H1 (cell line): ENCODE results near the gene MADD. TPM values are rescaled to one million over a fixed set of nuclear protein-coding genes. Genes with fewer than 3 reads are reported as not detected.

Experiments
- EP300 ChIP-seq, 2 experiments: IDR thresholded peaks; 1 replicate in 1 of 2; 2 replicates in 1 of 2; pipeline ENCODE4 v1.6.1; 2011 to 2012; ENCODE audit warnings: low read depth in 2 of 2, low read length in 2 of 2, mild to moderate bottlenecking in 2 of 2, borderline replicate concordance in 1 of 2, inconsistent platforms in 1 of 2, moderate library complexity in 1 of 2
- RXRA ChIP-seq: IDR thresholded peaks from 2 replicates; pipeline ENCODE4 v1.6.1; 2011; ENCODE audit warnings: low read depth, mild to moderate bottlenecking, low read length, moderate library complexity; ENCODE audit not compliant: insufficient read depth
- polyA plus RNA-seq, 7 experiments: library from polyadenylated mRNA; depleted of rRNA in 3 of 7; stranded (reverse) in 5 of 7; unstranded in 2 of 7; fragments of >200 nt in 5 of 7; fragments of 200-250 nt in 2 of 7; gene quantifications; 1 replicate in 5 of 7; 2 replicates in 1 of 7; 4 replicates in 1 of 7; pipeline versions ENCODE4 v1.2.1 to v1.2.3, GENCODE V29; 2011 to 2013; ENCODE audit warnings: missing spikeins in 2 of 7, mixed read lengths in 2 of 7
- total RNA-seq: library from RNA; stranded (reverse); fragmentation: NEBNext Ultra II Directional; extraction: Animal tissue kit (Norgen Biotek cat#: 25700); gene quantifications from 2 replicates; pipeline ENCODE4 v1.2.1, GENCODE V29; 2021
- TF ChIP-seq, protein P1 (sequence below): IDR thresholded peaks from 2 replicates; pipeline ENCODE4 v1.6.1; 2012; ENCODE audit warnings: inconsistent platforms

Gene MADD
- total and polyA plus RNA-seq, 2 of the 8 experiments (the other 6 are each of a cell fraction or from before 2014, with no cell fraction given): 32.5 to 45.4 TPM

- TF ChIP-seq EP300 (IDR thresholded peaks at IDR 0.05; ENCODE audit: borderline replicate concordance in 1 of 2, low read depth in 2 of 2, low read length in 2 of 2) (peak in 1 of 2 experiments; percentile 76; a peak in 1 of 3 replicates), RXRA (0 out of 2 replicates have a peak, but pooled peaks have one; percentile 44)
- TF ChIP-seq, protein P1, sequence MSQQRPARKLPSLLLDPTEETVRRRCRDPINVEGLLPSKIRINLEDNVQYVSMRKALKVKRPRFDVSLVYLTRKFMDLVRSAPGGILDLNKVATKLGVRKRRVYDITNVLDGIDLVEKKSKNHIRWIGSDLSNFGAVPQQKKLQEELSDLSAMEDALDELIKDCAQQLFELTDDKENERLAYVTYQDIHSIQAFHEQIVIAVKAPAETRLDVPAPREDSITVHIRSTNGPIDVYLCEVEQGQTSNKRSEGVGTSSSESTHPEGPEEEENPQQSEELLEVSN: peak; percentile 63
Measured at GRCh38 chr11:47248664-47249377, 21.1 kb upstream of the MADD start, which contains the start of gene ACP2 (continued).
